HepG2 (cell line): ENCODE measurements around the gene DDX24. TPM values are rescaled to one million over a fixed set of nuclear protein-coding genes. Genes with fewer than 3 reads are reported as not detected.

ENCODE experiments used
- ATAC-seq: fragments of 200-7000 bp; cut with Tn5 transposase; 3 replicates; pipeline ENCODE4 v1.9.1; 2020; ENCODE audit warnings: mild to moderate bottlenecking, moderate library complexity
- BruUV-seq: library from RNA; stranded (reverse); fragments of 400-500 nt; replicated peaks from 2 replicates; lab custom pipeline; 2021; lab: Mats Ljungman, UMichigan
- CTCF ChIA-PET: fragments of 300-600 bp; formaldehyde crosslinking; extraction: SDS; loops from one replicate; lab custom pipeline; 2021; ENCODE audit warnings: low total read pairs, inconsistent platforms, low intra/inter-chr PET ratio; lab: Yijun Ruan, JAX
- POLR2A ChIA-PET: fragments of 350-600 bp; sonication (Branson Sonifier 250); formaldehyde crosslinking; loops from one replicate; lab custom pipeline; 2020; ENCODE audit warnings: antibody characterized with exemption, inconsistent platforms; lab: Yijun Ruan, JAX
- DNase-seq: peaks from one replicate; pipeline ENCODE4 v3.0.0-alpha.2; 2015; ENCODE audit warnings: low spot score
- FAIRE-seq: peaks from 3 replicates; lab custom pipeline; 2011; peaks lifted over from hg19 to GRCh38; lab: Jason Lieb, UNC
- H2AFZ ChIP-seq: one replicate; pipeline ENCODE4 v1.6.1; 2011; ENCODE audit warnings: low read length, inconsistent platforms
- H3K27ac ChIP-seq: fragments of 300-600 bp; 3 replicates; pipeline ENCODE4 v1.8.0; 2011; ENCODE audit warnings: mixed run types, mild to moderate bottlenecking, mixed read lengths, low read length, inconsistent platforms; ENCODE audit not compliant: insufficient read depth; ENCODE audit errors: extremely low read length
- H3K27me3 ChIP-seq, 2 experiments: fragments of 200-600 bp in 1 of 2; 2 replicates in 1 of 2; 3 replicates in 1 of 2; pipeline versions ENCODE4 v1.6.0 to v1.8.0; 2011; ENCODE audit warnings: low read length in 2 of 2, mild to moderate bottlenecking in 2 of 2, moderate library complexity in 2 of 2, inconsistent platforms in 1 of 2; ENCODE audit not compliant: insufficient read depth in 2 of 2, control insufficient read depth in 1 of 2
- H3K36me3 ChIP-seq, 2 experiments: fragments of 200-600 bp in 1 of 2; replicated peaks in 1 of 2; 2 replicates in 1 of 2; 3 replicates in 1 of 2; pipeline versions ENCODE4 v1.5.1 to v1.8.0; 2011; ENCODE audit warnings: low read length in 2 of 2, inconsistent platforms in 1 of 2; ENCODE audit not compliant: insufficient read depth in 2 of 2, control insufficient read depth in 1 of 2
- H3K4me1 ChIP-seq: 2 replicates; pipeline ENCODE4 v1.5.1; 2012; ENCODE audit warnings: low read length, inconsistent platforms; ENCODE audit not compliant: insufficient read depth
- H3K4me2 ChIP-seq: 2 replicates; pipeline ENCODE4 v1.6.0; 2011; ENCODE audit warnings: low read depth, low read length, inconsistent platforms
- H3K4me3 ChIP-seq, 3 experiments: fragments of 200-600 bp in 1 of 3; sonication (generic), shearing (Covaris generic) in 1 of 3; replicated peaks in 1 of 3; 2 replicates each; pipeline ENCODE4 v1.5.1; 2011 to 2016; ENCODE audit warnings: low read length in 3 of 3, inconsistent platforms in 2 of 3, low read depth in 2 of 3, mild to moderate bottlenecking in 2 of 3, control low read depth in 1 of 3, mixed read lengths in 1 of 3; ENCODE audit not compliant: insufficient read depth in 1 of 3
- H3K79me2 ChIP-seq: one replicate; pipeline ENCODE4 v1.6.1; 2011; ENCODE audit warnings: low read length, inconsistent platforms; ENCODE audit not compliant: insufficient read depth
- H3K9ac ChIP-seq: 2 replicates; pipeline ENCODE4 v1.6.0; 2011; ENCODE audit warnings: mild to moderate bottlenecking, low read depth, low read length, inconsistent platforms; ENCODE audit not compliant: insufficient read depth
- H3K9me3 ChIP-seq: 2 replicates; pipeline ENCODE4 v1.5.1; 2012; ENCODE audit warnings: mild to moderate bottlenecking, low read length
- H4K20me1 ChIP-seq: 2 replicates; pipeline ENCODE4 v1.6.0; 2011; ENCODE audit warnings: inconsistent platforms, mild to moderate bottlenecking, low read length, moderate library complexity; ENCODE audit not compliant: insufficient read depth
- CEBPB ChIP-seq: IDR thresholded peaks from 2 replicates; pipeline ENCODE4 v1.6.1; 2011; ENCODE audit warnings: low read depth, low read length, improper control_type of control experiment, borderline replicate concordance
- FOSL1 ChIP-seq: sonication (generic); formaldehyde crosslinking; IDR thresholded peaks from 2 replicates; pipeline ENCODE4 v1.9.0; 2021; ENCODE audit warnings: missing genetic modification reagents, borderline replicate concordance
- REPIN1 ChIP-seq: sonication (generic); formaldehyde crosslinking; IDR thresholded peaks from 2 replicates; pipeline ENCODE4 v1.8.0; 2022; ENCODE audit warnings: missing genetic modification reagents, low read depth, mild to moderate bottlenecking, borderline replicate concordance
- SALL2 ChIP-seq: sonication (generic); formaldehyde crosslinking; IDR thresholded peaks from 2 replicates; pipeline ENCODE4 v1.8.1; 2023; ENCODE audit warnings: mild to moderate bottlenecking, missing genetic modification reagents, inconsistent platforms
- SNAPC4 ChIP-seq: sonication (generic); formaldehyde crosslinking; IDR thresholded peaks from 2 replicates; pipeline ENCODE4 v1.4.0; 2020; ENCODE audit warnings: mild to moderate bottlenecking, missing genetic modification reagents
- ZBTB42 ChIP-seq: sonication (generic); formaldehyde crosslinking; IDR thresholded peaks from 2 replicates; pipeline ENCODE4 v1.5.0; 2020; ENCODE audit warnings: mild to moderate bottlenecking, missing genetic modification reagents
- ZNF124 ChIP-seq: sonication (generic); formaldehyde crosslinking; IDR thresholded peaks from 2 replicates; pipeline ENCODE4 v1.4.0; 2020; ENCODE audit warnings: missing genetic modification reagents
- ZNF274 ChIP-seq: sonication (generic); formaldehyde crosslinking; IDR thresholded peaks from 2 replicates; pipeline ENCODE4 v1.5.1; 2020; ENCODE audit warnings: mild to moderate bottlenecking, missing genetic modification reagents
- ZNF501 ChIP-seq: sonication (generic); formaldehyde crosslinking; IDR thresholded peaks from 2 replicates; pipeline ENCODE4 v1.5.1; 2020; ENCODE audit warnings: mild to moderate bottlenecking, moderate library complexity, missing genetic modification reagents
- ZNF569 ChIP-seq: sonication (generic); formaldehyde crosslinking; IDR thresholded peaks from 2 replicates; pipeline ENCODE4 v1.5.0; 2020; ENCODE audit warnings: mild to moderate bottlenecking, missing genetic modification reagents, moderate library complexity, borderline replicate concordance
- ZNF670 ChIP-seq: sonication (generic); formaldehyde crosslinking; IDR thresholded peaks from 2 replicates; pipeline ENCODE4 v1.8.0; 2022; ENCODE audit warnings: mild to moderate bottlenecking, missing genetic modification reagents, borderline replicate concordance
- WGBS: methylation state at CpG from one replicate; pipeline ENCODE4 v1.1.6; 2017; ENCODE audit warnings: low lambda C conversion rate; 5-methylcytosine and 5-hydroxymethylcytosine counted together
- in situ Hi-C: cut with HindIII; loops from 2 replicates; pipeline ENCODE4 v1.10.0; 2017; ENCODE audit warnings: low pct_unique_long_range_greater_than_20kb; ENCODE audit not compliant: extremely low pct_ligation_motif_present
- intact Hi-C: fragments of 100-400 bp; cut with micrococcal nuclease; formaldehyde crosslinking; loops from one replicate; pipeline ENCODE4 v1.10.0; 2022; ENCODE audit not compliant: unreplicated experiment
- polyA plus RNA-seq, 8 experiments: library from polyadenylated mRNA; depleted of rRNA in 3 of 8; stranded (reverse) in 7 of 8; unstranded in 1 of 8; fragments of >200 nt; fragmentation: Illumina TruSeq in 4 of 8; extraction: Trizol in 4 of 8; gene quantifications; 2 replicates each; pipeline versions ENCODE4 v1.2.1 to v1.2.3, GENCODE V29; 2011 to 2016; ENCODE audit warnings: low read depth in 4 of 8, missing spikeins in 1 of 8, mixed read lengths in 1 of 8; ENCODE audit not compliant: insufficient read depth in 1 of 8
- total RNA-seq, 5 experiments: library from RNA; depleted of rRNA; stranded (reverse); fragments of >200 nt; fragmentation: Illumina TruSeq; extraction: Trizol; gene quantifications; 2 replicates each; pipeline ENCODE4 v1.2.3, GENCODE V29; 2016; ENCODE audit warnings: low read depth in 1 of 5

Gene DDX24
- total and polyA plus RNA-seq, 2 of the 13 experiments (the other 11 are each of a cell fraction or from before 2014, with no cell fraction given): 67.3 to 149 TPM

DNA sequence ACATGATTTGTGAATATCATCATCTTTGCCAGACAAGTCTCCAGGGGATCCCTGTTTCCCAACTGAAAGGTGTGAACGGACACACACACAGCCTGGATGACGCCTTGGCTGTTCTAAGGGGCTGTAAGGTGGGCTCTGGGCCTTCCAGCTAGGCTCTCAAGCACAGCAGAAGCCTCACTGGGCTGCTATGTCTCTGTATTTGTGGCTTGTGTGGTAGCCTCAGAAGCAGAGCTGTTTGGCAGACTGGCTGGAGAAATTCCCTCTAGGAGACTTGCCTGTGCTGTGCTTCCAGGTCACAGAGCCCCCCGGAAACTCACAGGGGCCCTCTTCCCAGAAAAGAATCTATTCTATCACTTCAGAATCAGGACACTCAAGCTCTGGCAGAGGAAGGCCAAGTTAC lies 33.4 kb downstream of the DDX24 start:
- Histone ChIP-seq H2AFZ (no peak overlapping the region), H3K9ac (no peak overlapping the region), H3K4me2 (no peak overlapping the region), H3K9me3 (no peaks in the 10 kb centered on the region), H3K4me1 (peaks cover 20% of the 10 kb centered on the region), H3K4me3 (no peak overlapping the region), H4K20me1 (no peaks in the 10 kb centered on the region), H3K27ac (no peak overlapping the region), H3K79me2 (no peaks in the 10 kb centered on the region), H3K27me3 (no peaks in the 10 kb centered on the region), H3K36me3 (peaks cover 26 to 63% of the 10 kb centered on the region in 2 experiments)
- intact Hi-C loops: no loop called here
- ChIA-PET POLR2A (no interaction called here), CTCF (no interaction called here)
- in situ Hi-C loops: no loop called here
- no peak for ATAC-seq
- no peak for FAIRE-seq
- no peak for DNase-seq
- no TSS peak for BruUV-seq
- WGBS: 67% methylated on average over 1 of the region's 3 CpGs
- TF ChIP-seq REPIN1: no peak
- TF ChIP-seq ZNF124: no peak
- no peak for TF ChIP-seq ZNF274 (CRISPR knock-in tag)
- no peak for TF ChIP-seq SALL2

- no peak for DNase-seq
- H2AFZ ChIP-seq: no peak overlapping the region
- no peak for FAIRE-seq
- WGBS: 81% methylated on average over 7 of the region's 7 CpGs
- H3K79me2 ChIP-seq: no peaks in the 10 kb centered on the region
- no peaks in the 10 kb centered on the region for H3K27me3 ChIP-seq
- peaks cover 21 to 55% of the 10 kb centered on the region in 2 experiments for H3K36me3 ChIP-seq
- no peak overlapping the region for H3K27ac ChIP-seq
- POLR2A ChIA-PET: interaction anchor here (1.2 kb wide), 1 partner anchor 19 kb away, joined by 4 read pairs; no protein-coding TSS in a partner anchor
- H3K4me2 ChIP-seq: no peak overlapping the region
- H4K20me1 ChIP-seq: no peaks in the 10 kb centered on the region
- no peaks in the 10 kb centered on the region for H3K9me3 ChIP-seq
- no peak overlapping the region for H3K4me3 ChIP-seq
- H3K4me1 ChIP-seq: peaks cover 29% of the 10 kb centered on the region
- in situ Hi-C loops: no loop called here
- CTCF ChIA-PET: no interaction called here
- intact Hi-C loops: no loop called here
- no peak for ATAC-seq
- H3K9ac ChIP-seq: no peak overlapping the region
- no TSS peak for BruUV-seq
- TF ChIP-seq CEBPB: no peak
- TF ChIP-seq ZNF670: no peak
- TF ChIP-seq ZNF569 (CRISPR knock-in tag): no peak
- TF ChIP-seq FOSL1 (CRISPR knock-in tag): no peak
- TF ChIP-seq ZBTB42 (CRISPR knock-in tag): no peak
- TF ChIP-seq ZNF501: no peak
- no peak for TF ChIP-seq SNAPC4 (CRISPR knock-in tag)
Measured at GRCh38 chr14:94046696-94047250, 34.2 kb downstream of the DDX24 start.
